HEK293 (cell line): ENCODE results near the gene VPS35L.

Source experiments
- GLIS2 ChIP-seq: fragments of 450-650 bp; formaldehyde crosslinking; IDR thresholded peaks from 2 replicates; pipeline ENCODE4 v1.5.1; 2016; ENCODE audit warnings: missing biosample characterization, missing genetic modification characterization
- HOXC10 ChIP-seq: sonication (generic); formaldehyde crosslinking; IDR thresholded peaks from 2 replicates; pipeline ENCODE4 v1.8.1; 2023; ENCODE audit warnings: mild to moderate bottlenecking, missing genetic modification reagents
- KLF1 ChIP-seq: fragments of 450-650 bp; formaldehyde crosslinking; IDR thresholded peaks from 2 replicates; pipeline ENCODE4 v1.5.1; 2016; ENCODE audit warnings: missing biosample characterization, missing genetic modification characterization
- KLF8 ChIP-seq: fragments of 450-650 bp; formaldehyde crosslinking; IDR thresholded peaks from 2 replicates; pipeline ENCODE4 v1.5.1; 2016; ENCODE audit warnings: missing biosample characterization, missing genetic modification characterization
- SCRT2 ChIP-seq: fragments of 450-650 bp; formaldehyde crosslinking; IDR thresholded peaks from 2 replicates; pipeline ENCODE4 v1.5.1; 2016; ENCODE audit warnings: missing biosample characterization, missing genetic modification characterization
- SP3 ChIP-seq: fragments of 450-650 bp; formaldehyde crosslinking; IDR thresholded peaks from 2 replicates; pipeline ENCODE4 v1.5.1; 2016; ENCODE audit warnings: missing biosample characterization, missing genetic modification characterization
- YY2 ChIP-seq: fragments of 450-650 bp; formaldehyde crosslinking; IDR thresholded peaks from 2 replicates; pipeline ENCODE4 v1.5.1; 2016; ENCODE audit warnings: missing biosample characterization, missing genetic modification characterization
- ZFP41 ChIP-seq: fragments of 450-650 bp; formaldehyde crosslinking; IDR thresholded peaks from 2 replicates; pipeline ENCODE4 v1.5.1; 2016; ENCODE audit warnings: missing biosample characterization, missing genetic modification characterization, borderline replicate concordance
- ZNF133 ChIP-seq: fragments of 450-650 bp; formaldehyde crosslinking; IDR thresholded peaks from 2 replicates; pipeline ENCODE4 v1.5.1; 2016; ENCODE audit warnings: missing biosample characterization, missing genetic modification characterization
- ZNF184 ChIP-seq: fragments of 450-650 bp; IDR thresholded peaks from 2 replicates; pipeline ENCODE4 v1.5.1; 2018; ENCODE audit warnings: missing biosample characterization, mild to moderate bottlenecking, missing genetic modification characterization
- ZNF214 ChIP-seq: fragments of 450-650 bp; formaldehyde crosslinking; IDR thresholded peaks from 2 replicates; pipeline ENCODE4 v1.5.1; 2017; ENCODE audit warnings: missing biosample characterization, mild to moderate bottlenecking, missing genetic modification characterization, borderline replicate concordance
- ZNF223 ChIP-seq: fragments of 450-650 bp; formaldehyde crosslinking; IDR thresholded peaks from 2 replicates; pipeline ENCODE4 v1.5.1; 2016; ENCODE audit warnings: missing biosample characterization, missing genetic modification characterization
- ZNF23 ChIP-seq: fragments of 450-650 bp; formaldehyde crosslinking; IDR thresholded peaks from 2 replicates; pipeline ENCODE4 v1.5.1; 2016; ENCODE audit warnings: missing biosample characterization, missing genetic modification characterization, borderline replicate concordance
- ZNF239 ChIP-seq: fragments of 450-650 bp; formaldehyde crosslinking; IDR thresholded peaks from 2 replicates; pipeline ENCODE4 v1.5.1; 2016; ENCODE audit warnings: missing biosample characterization, missing genetic modification characterization
- ZNF302 ChIP-seq: fragments of 450-650 bp; formaldehyde crosslinking; IDR thresholded peaks from 2 replicates; pipeline ENCODE4 v1.5.1; 2016; ENCODE audit warnings: missing biosample characterization, missing genetic modification characterization, low read depth
- ZNF350 ChIP-seq: fragments of 450-650 bp; formaldehyde crosslinking; IDR thresholded peaks from 2 replicates; pipeline ENCODE4 v1.5.0; 2017; ENCODE audit warnings: missing biosample characterization, mild to moderate bottlenecking, missing genetic modification characterization
- ZNF391 ChIP-seq: fragments of 450-650 bp; formaldehyde crosslinking; IDR thresholded peaks from 2 replicates; pipeline ENCODE4 v1.5.1; 2016; ENCODE audit warnings: low read depth, missing biosample characterization, missing genetic modification characterization, borderline replicate concordance
- ZNF426 ChIP-seq: fragments of 450-650 bp; formaldehyde crosslinking; IDR thresholded peaks from 2 replicates; pipeline ENCODE4 v1.5.1; 2017; ENCODE audit warnings: missing biosample characterization, missing genetic modification characterization, mild to moderate bottlenecking, inconsistent platforms, moderate library complexity
- ZNF544 ChIP-seq: fragments of 450-650 bp; formaldehyde crosslinking; IDR thresholded peaks from 2 replicates; pipeline ENCODE4 v1.5.0; 2017; ENCODE audit warnings: missing biosample characterization, missing genetic modification characterization
- ZNF548 ChIP-seq: fragments of 450-650 bp; formaldehyde crosslinking; IDR thresholded peaks from 2 replicates; pipeline ENCODE4 v1.5.1; 2016; ENCODE audit warnings: missing biosample characterization, missing genetic modification characterization
- ZNF561 ChIP-seq: fragments of 450-650 bp; IDR thresholded peaks from 2 replicates; pipeline ENCODE4 v1.5.1; 2018; ENCODE audit warnings: missing biosample characterization, missing genetic modification characterization, borderline replicate concordance
- ZNF571 ChIP-seq: fragments of 450-650 bp; formaldehyde crosslinking; IDR thresholded peaks from 2 replicates; pipeline ENCODE4 v1.5.0; 2017; ENCODE audit warnings: missing biosample characterization, missing genetic modification characterization
- ZNF624 ChIP-seq: fragments of 450-650 bp; formaldehyde crosslinking; IDR thresholded peaks from 2 replicates; pipeline ENCODE4 v1.5.1; 2017; ENCODE audit warnings: missing biosample characterization, missing genetic modification characterization
- ZNF654 ChIP-seq: fragments of 450-650 bp; formaldehyde crosslinking; IDR thresholded peaks from 2 replicates; pipeline ENCODE4 v1.5.1; 2016; ENCODE audit warnings: low read depth, missing biosample characterization, missing genetic modification characterization
- ZNF747 ChIP-seq: fragments of 450-650 bp; formaldehyde crosslinking; IDR thresholded peaks from 2 replicates; pipeline ENCODE4 v1.5.1; 2016; ENCODE audit warnings: missing biosample characterization, missing genetic modification characterization
- ZNF768 ChIP-seq: fragments of 450-650 bp; formaldehyde crosslinking; IDR thresholded peaks from 2 replicates; pipeline ENCODE4 v1.5.1; 2018; ENCODE audit warnings: missing biosample characterization, mild to moderate bottlenecking, missing genetic modification characterization
- ZNF776 ChIP-seq: fragments of 450-650 bp; formaldehyde crosslinking; IDR thresholded peaks from 2 replicates; pipeline ENCODE4 v1.5.0; 2017; ENCODE audit warnings: missing biosample characterization, missing genetic modification characterization, borderline replicate concordance
- TF ChIP-seq, protein P1 (sequence below): fragments of 450-650 bp; formaldehyde crosslinking; IDR thresholded peaks from 2 replicates; pipeline ENCODE4 v1.5.1; 2016; ENCODE audit warnings: missing biosample characterization, missing genetic modification characterization
- TF ChIP-seq, protein P2 (sequence below): fragments of 450-650 bp; formaldehyde crosslinking; IDR thresholded peaks from 2 replicates; pipeline ENCODE4 v1.5.1; 2016; ENCODE audit warnings: missing biosample characterization, missing genetic modification characterization
- TF ChIP-seq, protein P3 (sequence below): fragments of 450-650 bp; formaldehyde crosslinking; IDR thresholded peaks from 2 replicates; pipeline ENCODE4 v1.5.1; 2017; ENCODE audit warnings: missing biosample characterization, missing genetic modification characterization
- TF ChIP-seq, protein P4 (sequence below): fragments of 450-650 bp; formaldehyde crosslinking; IDR thresholded peaks from 2 replicates; pipeline ENCODE4 v1.5.0; 2017; ENCODE audit warnings: missing biosample characterization, missing genetic modification characterization, borderline replicate concordance
- TF ChIP-seq, protein P5 (sequence below): fragments of 450-650 bp; formaldehyde crosslinking; IDR thresholded peaks from 2 replicates; pipeline ENCODE4 v1.5.1; 2016; ENCODE audit warnings: missing biosample characterization, missing genetic modification characterization

Gene VPS35L

DNA sequence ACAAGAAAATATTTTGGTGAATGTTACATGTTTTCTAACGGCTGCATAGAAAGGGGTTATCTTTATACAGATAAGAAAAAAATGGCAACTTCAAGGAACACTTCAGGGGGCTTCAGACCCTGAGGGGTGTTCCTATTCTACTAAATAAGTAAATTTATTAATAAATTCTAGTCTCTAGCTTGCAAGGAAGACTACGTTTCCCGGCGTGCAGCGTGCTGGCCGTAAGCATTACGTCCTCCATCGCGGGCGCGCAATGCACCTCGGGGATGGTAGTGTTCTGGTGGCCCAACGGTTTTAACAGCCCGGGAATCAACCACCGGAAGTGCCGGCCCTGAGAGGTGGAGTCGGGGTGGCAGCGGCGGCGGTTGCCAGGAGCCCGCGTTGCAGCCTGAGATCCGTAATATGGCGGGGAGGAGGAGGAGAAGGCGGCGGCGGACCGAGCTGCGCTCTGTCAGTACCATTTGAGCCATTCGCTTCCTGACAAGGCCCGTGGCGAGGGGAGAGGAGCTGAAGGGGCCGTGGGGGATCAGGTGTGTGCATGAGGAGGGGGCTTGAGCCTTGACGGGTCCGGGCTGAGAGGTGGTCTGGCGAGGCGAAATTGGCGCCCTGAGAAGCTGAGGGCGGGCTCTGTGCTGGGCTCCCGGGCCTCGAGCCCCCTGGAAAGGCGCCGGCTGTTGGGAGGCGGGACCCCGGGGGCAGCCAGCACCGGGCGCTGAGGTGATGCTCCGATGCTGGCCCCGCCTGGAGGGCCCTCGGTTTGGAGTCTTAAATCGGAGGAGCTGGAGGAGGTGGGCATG lies 31.7 kb upstream of the VPS35L start, which contains the start of gene CCP110 (continued):
- TF ChIP-seq, protein P1, sequence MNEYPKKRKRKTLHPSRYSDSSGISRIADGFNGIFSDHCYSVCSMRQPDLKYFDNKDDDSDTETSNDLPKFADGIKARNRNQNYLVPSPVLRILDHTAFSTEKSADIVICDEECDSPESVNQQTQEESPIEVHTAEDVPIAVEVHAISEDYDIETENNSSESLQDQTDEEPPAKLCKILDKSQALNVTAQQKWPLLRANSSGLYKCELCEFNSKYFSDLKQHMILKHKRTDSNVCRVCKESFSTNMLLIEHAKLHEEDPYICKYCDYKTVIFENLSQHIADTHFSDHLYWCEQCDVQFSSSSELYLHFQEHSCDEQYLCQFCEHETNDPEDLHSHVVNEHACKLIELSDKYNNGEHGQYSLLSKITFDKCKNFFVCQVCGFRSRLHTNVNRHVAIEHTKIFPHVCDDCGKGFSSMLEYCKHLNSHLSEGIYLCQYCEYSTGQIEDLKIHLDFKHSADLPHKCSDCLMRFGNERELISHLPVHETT (tag by site-specific recombination), result no peak
- TF ChIP-seq KLF8 (tag by site-specific recombination) (peak; percentile 59), YY2 (tag by site-specific recombination) (peak; percentile 86), ZNF571 (no peak), ZNF133 (tag by site-specific recombination) (no peak; the same call in 1 of the 2 replicates), ZNF747 (no peak), ZNF768 (tag by site-specific recombination) (no peak), ZNF391 (peak; percentile 31; the same call in 1 of the 2 replicates), ZNF214 (tag by site-specific recombination) (no peak), SP3 (tag by site-specific recombination) (peak; percentile 83), SCRT2 (tag by site-specific recombination) (no peak), ZNF350 (tag by site-specific recombination) (no peak), ZNF184 (no peak), ZNF426 (no peak), ZNF654 (tag by site-specific recombination) (no peak), ZNF548 (tag by site-specific recombination) (no peak), ZNF544 (tag by site-specific recombination) (no peak), ZNF776 (tag by site-specific recombination) (no peak), ZNF239 (tag by site-specific recombination) (no peak), ZNF624 (tag by site-specific recombination) (no peak), KLF1 (tag by site-specific recombination) (no peak), ZNF561 (no peak), ZFP41 (tag by site-specific recombination) (no peak), ZNF223 (tag by site-specific recombination) (no peak), ZNF23 (no peak), GLIS2 (peak; percentile 64), ZNF302 (tag by site-specific recombination) (no peak), HOXC10 (no peak)
- TF ChIP-seq, protein P2, sequence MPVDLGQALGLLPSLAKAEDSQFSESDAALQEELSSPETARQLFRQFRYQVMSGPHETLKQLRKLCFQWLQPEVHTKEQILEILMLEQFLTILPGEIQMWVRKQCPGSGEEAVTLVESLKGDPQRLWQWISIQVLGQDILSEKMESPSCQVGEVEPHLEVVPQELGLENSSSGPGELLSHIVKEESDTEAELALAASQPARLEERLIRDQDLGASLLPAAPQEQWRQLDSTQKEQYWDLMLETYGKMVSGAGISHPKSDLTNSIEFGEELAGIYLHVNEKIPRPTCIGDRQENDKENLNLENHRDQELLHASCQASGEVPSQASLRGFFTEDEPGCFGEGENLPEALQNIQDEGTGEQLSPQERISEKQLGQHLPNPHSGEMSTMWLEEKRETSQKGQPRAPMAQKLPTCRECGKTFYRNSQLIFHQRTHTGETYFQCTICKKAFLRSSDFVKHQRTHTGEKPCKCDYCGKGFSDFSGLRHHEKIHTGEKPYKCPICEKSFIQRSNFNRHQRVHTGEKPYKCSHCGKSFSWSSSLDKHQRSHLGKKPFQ (tag by site-specific recombination), result no peak
- TF ChIP-seq, protein P3, sequence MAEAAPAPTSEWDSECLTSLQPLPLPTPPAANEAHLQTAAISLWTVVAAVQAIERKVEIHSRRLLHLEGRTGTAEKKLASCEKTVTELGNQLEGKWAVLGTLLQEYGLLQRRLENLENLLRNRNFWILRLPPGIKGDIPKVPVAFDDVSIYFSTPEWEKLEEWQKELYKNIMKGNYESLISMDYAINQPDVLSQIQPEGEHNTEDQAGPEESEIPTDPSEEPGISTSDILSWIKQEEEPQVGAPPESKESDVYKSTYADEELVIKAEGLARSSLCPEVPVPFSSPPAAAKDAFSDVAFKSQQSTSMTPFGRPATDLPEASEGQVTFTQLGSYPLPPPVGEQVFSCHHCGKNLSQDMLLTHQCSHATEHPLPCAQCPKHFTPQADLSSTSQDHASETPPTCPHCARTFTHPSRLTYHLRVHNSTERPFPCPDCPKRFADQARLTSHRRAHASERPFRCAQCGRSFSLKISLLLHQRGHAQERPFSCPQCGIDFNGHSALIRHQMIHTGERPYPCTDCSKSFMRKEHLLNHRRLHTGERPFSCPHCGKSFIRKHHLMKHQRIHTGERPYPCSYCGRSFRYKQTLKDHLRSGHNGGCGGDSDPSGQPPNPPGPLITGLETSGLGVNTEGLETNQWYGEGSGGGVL (tag by site-specific recombination), result no peak
- TF ChIP-seq, protein P4, sequence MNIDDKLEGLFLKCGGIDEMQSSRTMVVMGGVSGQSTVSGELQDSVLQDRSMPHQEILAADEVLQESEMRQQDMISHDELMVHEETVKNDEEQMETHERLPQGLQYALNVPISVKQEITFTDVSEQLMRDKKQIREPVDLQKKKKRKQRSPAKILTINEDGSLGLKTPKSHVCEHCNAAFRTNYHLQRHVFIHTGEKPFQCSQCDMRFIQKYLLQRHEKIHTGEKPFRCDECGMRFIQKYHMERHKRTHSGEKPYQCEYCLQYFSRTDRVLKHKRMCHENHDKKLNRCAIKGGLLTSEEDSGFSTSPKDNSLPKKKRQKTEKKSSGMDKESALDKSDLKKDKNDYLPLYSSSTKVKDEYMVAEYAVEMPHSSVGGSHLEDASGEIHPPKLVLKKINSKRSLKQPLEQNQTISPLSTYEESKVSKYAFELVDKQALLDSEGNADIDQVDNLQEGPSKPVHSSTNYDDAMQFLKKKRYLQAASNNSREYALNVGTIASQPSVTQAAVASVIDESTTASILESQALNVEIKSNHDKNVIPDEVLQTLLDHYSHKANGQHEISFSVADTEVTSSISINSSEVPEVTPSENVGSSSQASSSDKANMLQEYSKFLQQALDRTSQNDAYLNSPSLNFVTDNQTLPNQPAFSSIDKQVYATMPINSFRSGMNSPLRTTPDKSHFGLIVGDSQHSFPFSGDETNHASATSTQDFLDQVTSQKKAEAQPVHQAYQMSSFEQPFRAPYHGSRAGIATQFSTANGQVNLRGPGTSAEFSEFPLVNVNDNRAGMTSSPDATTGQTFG (tag by site-specific recombination), result no peak
- TF ChIP-seq, protein P5, sequence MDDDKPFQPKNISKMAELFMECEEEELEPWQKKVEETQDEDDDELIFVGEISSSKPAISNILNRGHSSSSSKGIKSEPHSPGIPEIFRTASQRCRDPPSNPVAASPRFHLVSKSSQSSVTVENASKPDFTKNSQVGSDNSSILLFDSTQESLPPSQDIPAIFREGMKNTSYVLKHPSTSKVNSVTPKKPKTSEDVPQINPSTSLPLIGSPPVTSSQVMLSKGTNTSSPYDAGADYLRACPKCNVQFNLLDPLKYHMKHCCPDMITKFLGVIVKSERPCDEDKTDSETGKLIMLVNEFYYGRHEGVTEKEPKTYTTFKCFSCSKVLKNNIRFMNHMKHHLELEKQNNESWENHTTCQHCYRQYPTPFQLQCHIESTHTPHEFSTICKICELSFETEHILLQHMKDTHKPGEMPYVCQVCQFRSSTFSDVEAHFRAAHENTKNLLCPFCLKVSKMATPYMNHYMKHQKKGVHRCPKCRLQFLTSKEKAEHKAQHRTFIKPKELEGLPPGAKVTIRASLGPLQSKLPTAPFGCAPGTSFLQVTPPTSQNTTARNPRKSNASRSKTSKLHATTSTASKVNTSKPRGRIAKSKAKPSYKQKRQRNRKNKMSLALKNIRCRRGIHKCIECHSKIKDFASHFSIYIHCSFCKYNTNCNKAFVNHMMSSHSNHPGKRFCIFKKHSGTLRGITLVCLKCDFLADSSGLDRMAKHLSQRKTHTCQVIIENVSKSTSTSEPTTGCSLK (tag by site-specific recombination), result no peak
